Stimulated activated CD4-positive, alpha-beta T cell treated with anti-CD3 and anti-CD28 coated beads, Interleukin-15, amount 100 ng/mL, for 48 hours (primary cell): ENCODE measurements around the gene ZNF385A.

Experiments used
- DNase-seq, 2 donors: peaks; one replicate each; pipeline ENCODE4 v3.0.0-alpha.2; 2020; ENCODE audit warnings: low read depth in 2 of 2

The ZNF385A gene

GRCh38 chr12:54393743-54394142, 9.2 kb upstream of the ZNF385A start:
- DNase-seq, result no peak

GRCh38 chr12:54393207-54393609, 8.7 kb upstream of the ZNF385A start:
- DNase-seq, result no peak

GRCh38 chr12:54392485-54393206, 8.1 kb upstream of the ZNF385A start:
- no peak for DNase-seq

GRCh38 chr12:54390668-54391551, 6.4 kb upstream of the ZNF385A start:
- DNase-seq, result peak; percentile 39 to 66

GRCh38 chr12:54390176-54390667, 5.7 kb upstream of the ZNF385A start:
- DNase-seq, result no peak

GRCh38 chr12:54389607-54390175, 5.2 kb upstream of the ZNF385A start:
- DNase-seq, result no peak

GRCh38 chr12:54389134-54389508, 4.6 kb upstream of the ZNF385A start:
- DNase-seq, result no peak

GRCh38 chr12:54388237-54389133, 4.0 kb upstream of the ZNF385A start:
- no peak for DNase-seq

GRCh38 chr12:54387114-54387467, 2.6 kb upstream of the ZNF385A start:
- no peak for DNase-seq

GRCh38 chr12:54386403-54387113, 2.0 kb upstream of the ZNF385A start:
- no peak for DNase-seq

- no peak for DNase-seq
Measured at GRCh38 chr12:54385251-54385914, 850 bp upstream of the ZNF385A start.

GRCh38 chr12:54383041-54383609, 1.4 kb downstream of the ZNF385A start:
- peak in 1 of 2 donors; percentile 30 for DNase-seq

GRCh38 chr12:54381136-54381535, 3.4 kb downstream of the ZNF385A start:
- no peak for DNase-seq

GRCh38 chr12:54379398-54380201, 4.9 kb downstream of the ZNF385A start:
- DNase-seq, result peak; percentile 81 to 90

- DNase-seq, result no peak
Measured at GRCh38 chr12:54378796-54379397, 5.6 kb downstream of the ZNF385A start.

- DNase-seq, result no peak
Measured at GRCh38 chr12:54377797-54378515, 6.6 kb downstream of the ZNF385A start.

- no peak for DNase-seq
Measured at GRCh38 chr12:54377007-54377406, 7.5 kb downstream of the ZNF385A start.

GRCh38 chr12:54376596-54376995, 7.9 kb downstream of the ZNF385A start:
- no peak for DNase-seq
